Thymus (tissue), 11 donors: ENCODE data around the gene PRR9. TPM values are rescaled to one million over a fixed set of nuclear protein-coding genes. Genes with fewer than 3 reads are reported as not detected.

Experiments used
- DNase-seq, 9 donors: peaks; one replicate each; pipeline ENCODE4 v3.0.0-alpha.2; 2013; ENCODE audit warnings: low spot score in 9 of 9, low read depth in 6 of 9, missing footprints in 1 of 9
- H3K27ac ChIP-seq, 2 donors: one replicate each; pipeline ENCODE4 v1.5.1; 2013; ENCODE audit warnings: control low read depth in 1 of 2, low read depth in 1 of 2, low read length in 1 of 2, mild to moderate bottlenecking in 1 of 2, moderate library complexity in 1 of 2
- H3K27me3 ChIP-seq, 2 donors: one replicate each; pipeline ENCODE4 v1.5.1; 2013; ENCODE audit warnings: low read length in 1 of 2; ENCODE audit not compliant: control insufficient read depth in 2 of 2, insufficient read depth in 1 of 2
- H3K36me3 ChIP-seq, 2 donors: one replicate each; pipeline ENCODE4 v1.5.1; 2013; ENCODE audit warnings: low read length in 1 of 2, mild to moderate bottlenecking in 1 of 2, moderate library complexity in 1 of 2; ENCODE audit not compliant: control insufficient read depth in 2 of 2, insufficient read depth in 2 of 2
- H3K4me1 ChIP-seq, 2 donors: one replicate each; pipeline ENCODE4 v1.5.1; 2013; ENCODE audit warnings: low read length in 2 of 2; ENCODE audit not compliant: control insufficient read depth in 2 of 2, insufficient read depth in 2 of 2
- H3K4me3 ChIP-seq, 2 donors: one replicate each; pipeline ENCODE4 v1.5.1; 2013; ENCODE audit warnings: low read length in 2 of 2, control low read depth in 1 of 2, mild to moderate bottlenecking in 1 of 2
- H3K9me3 ChIP-seq, 2 donors: one replicate each; pipeline ENCODE4 v1.5.1; 2013; ENCODE audit warnings: low read length in 1 of 2, mild to moderate bottlenecking in 1 of 2; ENCODE audit not compliant: control insufficient read depth in 2 of 2, insufficient read depth in 1 of 2
- WGBS: extraction: QIAGEN DNeasy Blood & Tissue Kit; methylation state at CpG from one replicate; pipeline ENCODE4 v1.1.7; 2013; 5-methylcytosine and 5-hydroxymethylcytosine counted together
- polyA plus RNA-seq: library from polyadenylated mRNA; stranded (reverse); fragments of 200-250 nt; gene quantifications from one replicate; pipeline ENCODE4 v1.2.3, GENCODE V29; 2013
- total RNA-seq: library from RNA; stranded (reverse); fragments of 120-200 nt; gene quantifications from one replicate; pipeline ENCODE4 v1.2.4, GENCODE V29; 2013
- donor health status: healthy.

PRR9 gene
- total and polyA plus RNA-seq, 2 donors: 0.33 to 3.1 TPM

DNA sequence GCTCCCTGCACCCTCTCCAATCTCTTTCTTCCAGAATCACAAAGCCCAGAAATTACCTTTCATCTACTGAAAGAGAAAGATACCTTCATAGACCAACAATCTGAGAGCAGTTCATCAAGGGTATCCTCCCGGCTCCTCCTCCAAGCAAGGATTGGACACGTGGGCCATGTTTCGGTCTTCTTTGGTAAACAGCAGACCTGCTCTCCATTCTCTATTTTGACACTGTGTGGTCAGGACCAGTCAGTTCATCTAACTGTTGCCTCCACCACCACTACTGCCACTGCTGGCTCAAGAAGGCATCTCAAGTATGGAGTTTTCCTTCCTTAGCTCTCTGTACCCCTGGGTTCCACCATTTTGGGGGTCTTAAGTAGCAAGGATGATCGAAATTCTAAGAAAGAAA, 22.2 kb upstream of the PRR9 start:
- peaks cover 0 to 2% of the 10 kb centered on the region in 2 donors for H3K27me3 ChIP-seq
- DNase-seq: no peak

DNA sequence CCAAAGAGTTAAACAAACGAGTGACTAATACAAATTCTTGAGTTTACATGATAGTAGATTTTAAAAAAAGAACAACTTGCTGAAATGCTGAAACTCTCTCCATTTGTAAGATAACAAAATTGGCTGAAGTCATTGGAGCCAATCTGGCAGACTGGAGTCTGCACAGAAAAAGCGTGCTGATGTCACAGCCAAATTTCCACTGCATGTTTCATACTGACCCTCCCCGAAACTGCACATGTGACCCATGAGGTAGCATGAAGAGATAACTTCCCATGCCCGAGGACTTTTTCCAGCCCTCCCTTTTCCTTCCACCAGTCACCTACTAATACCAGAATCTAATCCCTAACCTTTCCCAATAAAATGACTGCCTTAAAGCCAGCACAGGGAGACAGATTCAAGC, 15.4 kb upstream of the PRR9 start:
- Histone ChIP-seq H3K4me3 (no peak overlapping the region), H3K9me3 (no peaks in the 10 kb centered on the region), H3K4me1 (no peaks in the 10 kb centered on the region), H3K27ac (no peak overlapping the region), H3K27me3 (no peaks in the 10 kb centered on the region), H3K36me3 (no peaks in the 10 kb centered on the region)
- WGBS: 92% methylated on average over 4 of the region's 4 CpGs
- no peak for DNase-seq

More for the DNA sequence above, 22.2 kb upstream of the PRR9 start:
- H3K36me3 ChIP-seq: no peaks in the 10 kb centered on the region
- WGBS: 90% methylated on average over 4 of the region's 4 CpGs
- no peak overlapping the region for H3K27ac ChIP-seq
- H3K4me3 ChIP-seq: no peak overlapping the region
- H3K4me1 ChIP-seq: no peaks in the 10 kb centered on the region
- no peaks in the 10 kb centered on the region for H3K9me3 ChIP-seq

DNA sequence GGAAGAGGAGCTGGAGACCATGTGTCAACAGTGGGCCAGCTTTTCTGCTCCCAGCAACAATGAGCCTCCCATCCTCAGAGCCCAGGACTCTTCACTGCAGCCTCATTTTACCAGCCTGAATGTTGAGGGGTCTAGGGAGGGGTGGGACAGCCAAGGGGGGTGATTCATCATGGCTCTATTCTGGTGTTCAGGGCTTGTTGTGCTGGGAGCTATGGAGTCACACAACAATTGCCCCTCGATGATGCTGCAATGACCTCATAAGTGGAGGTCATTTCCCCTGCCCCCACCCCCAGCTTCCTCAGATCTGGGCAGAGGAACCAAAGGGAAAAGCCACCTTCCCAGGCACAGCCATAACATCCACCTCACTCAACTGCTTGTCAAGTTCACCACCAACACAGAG, 14.3 kb upstream of the PRR9 start, which contains the start of gene LELP1:
Gene LELP1 (plus strand): TSS at position 301 of the 400 bp plus-strand sequence. CDS start 1,278 bp downstream, outside the sequence.
- Histone ChIP-seq H3K36me3 (no peaks in the 10 kb centered on the region), H3K4me1 (no peaks in the 10 kb centered on the region), H3K4me3 (no peak within 1 kb of the TSS), H3K27ac (no peak within 1 kb of the TSS), H3K27me3 (no peaks in the 10 kb centered on the region), H3K9me3 (no peaks in the 10 kb centered on the region)
- no peak for DNase-seq
- 70% methylated on average over 1 of the region's 1 CpG for WGBS

DNA sequence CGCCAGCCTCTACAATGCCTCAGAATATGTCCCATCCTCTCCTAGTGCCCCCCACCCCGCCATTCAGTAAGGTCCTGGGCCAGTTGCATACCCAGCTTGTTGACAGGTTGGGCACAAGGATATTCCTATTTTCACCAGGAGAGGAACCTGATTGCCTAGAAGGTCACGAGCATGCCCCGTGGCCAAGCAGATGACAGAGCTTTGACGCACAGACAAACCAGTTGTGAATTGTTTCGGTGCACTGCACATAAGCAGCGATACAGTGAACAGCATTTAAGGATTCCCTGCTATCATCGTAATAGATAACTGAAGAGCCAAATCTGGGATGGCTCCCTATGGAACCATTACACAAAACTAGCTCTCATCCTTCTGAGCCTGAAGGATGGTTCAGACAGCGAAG, 10.8 kb upstream of the PRR9 start:
- no peaks in the 10 kb centered on the region for H3K9me3 ChIP-seq
- no peaks in the 10 kb centered on the region for H3K27me3 ChIP-seq
- H3K36me3 ChIP-seq: no peaks in the 10 kb centered on the region
- no peak overlapping the region for H3K27ac ChIP-seq
- no peak for DNase-seq
- no peak overlapping the region for H3K4me3 ChIP-seq
- H3K4me1 ChIP-seq: no peaks in the 10 kb centered on the region
- 94% methylated on average over 9 of the region's 9 CpGs for WGBS

DNA sequence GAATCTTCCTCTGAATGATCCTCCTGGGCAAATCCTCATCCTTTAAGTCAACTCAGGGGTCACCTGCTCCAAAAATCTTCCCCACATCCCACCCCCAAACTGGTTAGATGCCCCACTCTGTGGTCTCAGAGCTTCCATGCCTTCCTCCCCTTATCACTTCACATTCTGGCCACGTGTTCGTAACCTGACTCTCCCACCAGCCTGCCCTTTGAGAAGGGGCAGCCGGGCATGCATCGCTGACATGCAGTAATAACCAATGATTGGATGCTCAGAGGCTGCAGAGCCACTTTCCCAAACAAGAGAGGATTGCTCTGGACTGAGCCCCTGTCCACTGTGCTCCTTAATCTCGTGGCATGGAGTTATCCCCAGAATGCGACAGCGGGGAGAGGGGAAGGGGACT, 7.2 kb upstream of the PRR9 start:
- no peak for DNase-seq
- no peaks in the 10 kb centered on the region for H3K36me3 ChIP-seq
- no peak overlapping the region for H3K4me3 ChIP-seq
- no peaks in the 10 kb centered on the region for H3K9me3 ChIP-seq
- no peaks in the 10 kb centered on the region for H3K27me3 ChIP-seq
- H3K27ac ChIP-seq: no peak overlapping the region
- no peaks in the 10 kb centered on the region for H3K4me1 ChIP-seq
- 71% methylated on average over 7 of the region's 7 CpGs for WGBS

DNA sequence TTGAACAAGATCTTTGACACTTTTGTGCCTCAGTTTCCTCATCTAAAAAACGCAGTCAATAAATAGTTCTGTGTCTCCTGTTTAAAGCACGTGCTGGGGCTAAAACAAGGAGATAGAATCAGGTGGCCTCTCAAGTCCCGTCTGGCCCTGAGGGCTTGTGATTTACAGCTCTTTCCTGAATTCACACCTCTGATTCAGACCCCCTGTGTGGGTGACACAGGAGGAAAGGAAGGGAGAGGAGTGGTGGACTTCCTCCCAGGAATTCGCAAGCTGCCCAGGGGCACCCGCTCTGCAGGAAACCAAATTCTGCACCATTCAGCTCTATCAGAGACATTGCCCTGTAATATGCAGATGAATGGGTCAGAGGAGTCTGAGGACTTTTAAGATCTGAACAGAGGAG, 5.2 kb upstream of the PRR9 start:
- Histone ChIP-seq H3K36me3 (no peaks in the 10 kb centered on the region), H3K4me3 (no peak overlapping the region), H3K27me3 (no peaks in the 10 kb centered on the region), H3K4me1 (no peaks in the 10 kb centered on the region), H3K27ac (no peak overlapping the region), H3K9me3 (no peaks in the 10 kb centered on the region)
- no peak for DNase-seq
- 21% methylated on average over 5 of the region's 5 CpGs for WGBS

DNA sequence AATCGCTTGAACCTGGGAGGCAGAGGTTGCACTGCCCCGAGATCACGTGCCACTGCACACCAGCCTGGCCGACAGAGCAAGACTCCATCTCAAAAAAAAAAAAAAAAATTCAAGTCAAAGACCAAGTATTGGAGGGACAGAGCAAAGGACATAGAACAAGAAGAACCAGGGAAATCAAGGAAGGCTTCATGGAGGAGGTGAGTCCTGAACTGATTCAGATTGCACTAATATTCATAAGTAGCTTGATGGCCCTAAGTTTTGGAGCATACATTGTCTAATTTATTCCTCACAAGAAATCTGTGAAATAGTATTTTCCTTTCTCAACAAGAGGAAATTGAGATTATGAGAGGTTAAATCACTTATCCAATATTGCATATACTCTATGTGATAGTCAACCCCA, 3.9 kb upstream of the PRR9 start:
- no peaks in the 10 kb centered on the region for H3K9me3 ChIP-seq
- H3K36me3 ChIP-seq: no peaks in the 10 kb centered on the region
- DNase-seq: no peak
- H3K4me1 ChIP-seq: no peaks in the 10 kb centered on the region
- no peak overlapping the region for H3K4me3 ChIP-seq
- H3K27ac ChIP-seq: no peak overlapping the region
- H3K27me3 ChIP-seq: no peaks in the 10 kb centered on the region
- 96% methylated on average over 4 of the region's 4 CpGs for WGBS

DNA sequence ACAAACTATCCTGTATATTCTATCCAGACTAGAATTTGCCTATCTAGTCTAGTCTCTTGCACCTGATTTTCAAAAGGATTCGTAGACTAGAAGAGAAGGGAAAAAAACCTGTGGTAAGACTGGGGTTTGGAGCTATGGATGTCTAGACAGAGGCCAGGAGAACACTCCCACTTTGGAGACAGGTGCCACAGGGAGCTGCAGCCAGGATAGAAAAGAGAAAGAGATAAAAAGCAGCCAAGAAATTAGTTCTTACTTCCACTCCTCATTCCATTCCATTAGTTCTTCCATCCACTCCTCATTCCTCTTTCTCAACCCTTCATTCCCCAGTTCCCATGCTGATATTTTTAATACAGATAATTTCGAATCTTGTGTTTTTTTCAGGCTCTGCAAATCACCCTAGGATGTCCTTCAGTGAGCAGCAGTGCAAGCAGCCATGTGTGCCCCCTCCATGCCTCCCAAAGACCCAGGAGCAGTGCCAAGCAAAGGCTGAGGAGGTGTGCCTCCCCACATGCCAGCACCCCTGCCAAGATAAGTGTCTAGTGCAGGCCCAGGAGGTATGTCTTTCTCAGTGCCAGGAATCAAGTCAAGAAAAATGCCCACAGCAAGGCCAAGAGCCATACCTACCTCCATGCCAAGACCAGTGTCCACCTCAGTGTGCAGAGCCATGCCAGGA, 496 bp downstream of the PRR9 start:
- Histone ChIP-seq H3K27ac (no peak overlapping the region), H3K36me3 (no peaks in the 10 kb centered on the region), H3K4me1 (no peaks in the 10 kb centered on the region), H3K9me3 (no peaks in the 10 kb centered on the region), H3K4me3 (no peak overlapping the region), H3K27me3 (no peaks in the 10 kb centered on the region)
- no peak for DNase-seq
- 74% methylated on average over 2 of the region's 2 CpGs for WGBS

DNA sequence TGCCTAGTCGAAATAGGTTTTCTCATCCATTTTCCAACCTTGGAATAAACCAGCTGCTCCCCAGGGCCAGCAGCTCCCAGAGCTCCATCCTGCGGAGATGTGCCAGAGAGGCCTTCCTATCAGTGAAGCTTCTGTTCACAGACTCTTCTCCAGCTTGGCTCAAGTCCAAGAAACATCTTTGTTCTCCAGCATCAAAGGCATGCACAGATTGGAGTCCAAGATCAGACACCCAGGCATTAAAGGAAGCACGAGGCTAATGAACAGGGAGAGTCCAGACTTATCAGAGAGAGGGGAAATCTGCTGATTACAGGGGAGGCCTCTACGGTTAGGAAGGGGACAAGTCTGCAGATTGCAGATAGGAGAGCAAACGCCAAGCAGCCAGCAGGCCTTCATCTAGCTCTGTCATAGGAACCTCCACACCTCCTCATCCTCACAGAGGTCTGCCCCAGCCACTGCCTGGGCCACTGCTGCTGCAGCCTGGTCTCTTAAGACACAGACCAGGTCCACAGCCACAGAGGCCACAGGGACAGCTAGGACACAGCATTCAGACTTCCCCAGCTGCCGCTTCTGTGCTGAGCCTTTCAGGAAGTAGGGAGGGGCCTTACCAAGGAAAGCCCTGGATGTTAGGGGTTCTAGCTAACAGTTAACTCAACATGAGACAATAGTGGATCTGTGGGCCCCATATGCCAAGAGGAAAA, 3.4 kb downstream of the PRR9 start:
- WGBS: 59% methylated on average over 6 of the region's 6 CpGs
- no peaks in the 10 kb centered on the region for H3K9me3 ChIP-seq
- DNase-seq: no peak
- no peaks in the 10 kb centered on the region for H3K4me1 ChIP-seq
- no peaks in the 10 kb centered on the region for H3K27me3 ChIP-seq
- no peak overlapping the region for H3K4me3 ChIP-seq
- H3K27ac ChIP-seq: no peak overlapping the region
- no peaks in the 10 kb centered on the region for H3K36me3 ChIP-seq
